ENCODE results near the gene ADGRL3.

The ADGRL3 gene

DNA sequence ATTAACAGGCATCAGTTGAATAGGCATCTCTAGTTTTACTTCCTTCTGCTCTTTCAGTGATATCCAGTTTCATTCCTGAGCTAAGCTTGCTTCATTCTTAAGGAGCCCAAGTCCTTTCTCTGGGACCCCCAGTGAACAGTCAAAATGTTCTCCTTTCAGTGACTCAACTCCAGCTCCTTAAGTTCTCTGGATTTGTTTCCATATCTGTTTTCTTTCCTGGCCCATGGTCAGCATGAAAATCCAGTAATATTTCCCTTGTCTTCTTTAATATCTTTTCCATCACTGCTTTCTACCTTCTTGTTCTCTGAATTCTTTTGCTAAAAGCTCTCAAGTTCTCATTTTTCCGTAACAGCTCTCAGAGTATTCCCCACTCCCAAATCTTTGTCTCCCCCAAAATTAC is 25.5 kb downstream of the ADGRL3 start:
- H2AK5ac ChIP-seq (ENCODE audit: low read length) = no peak overlapping the region
- no peak for DNase-seq
- no peak overlapping the region for H2BK12ac ChIP-seq (ENCODE audit: low read length)
- peaks cover 2 to 4% of the 10 kb centered on the region in 2 experiments for H3K36me3 ChIP-seq (ENCODE audit: control insufficient read depth in 1 of 2, insufficient read depth in 2 of 2, low read length in 2 of 2)
- no peaks in the 10 kb centered on the region for H3K79me1 ChIP-seq (ENCODE audit: low read length)
- H3K9me3 ChIP-seq (ENCODE audit: insufficient read depth, low read depth, low read length) = no peaks in the 10 kb centered on the region
- no peak overlapping the region for H2AFZ ChIP-seq (ENCODE audit: insufficient read depth, low read length, poor library complexity)
- H4K91ac ChIP-seq (ENCODE audit: low read depth, low read length) = no peak overlapping the region
- no peaks in the 10 kb centered on the region for H3K79me2 ChIP-seq (ENCODE audit: control insufficient read depth, insufficient read depth, low read length, poor library complexity)
- H3K18ac ChIP-seq (ENCODE audit: low read length) = no peak overlapping the region
- H3K4me3 ChIP-seq (ENCODE audit: low read depth, low read length) = no peak overlapping the region
- no peak overlapping the region for H4K12ac ChIP-seq (ENCODE audit: low read depth, low read length)
- H3K4me2 ChIP-seq (ENCODE audit: low read length) = no peak overlapping the region
- no peak overlapping the region for H4K8ac ChIP-seq (ENCODE audit: low read depth, low read length)
- no peak overlapping the region for H3K23ac ChIP-seq (ENCODE audit: low read length)
- H2BK120ac ChIP-seq (ENCODE audit: insufficient read depth, low read length, poor library complexity) = no peak overlapping the region
- H3K4me1 ChIP-seq (ENCODE audit: control insufficient read depth in 1 of 2, insufficient read depth in 2 of 2, low read length in 2 of 2) = no peaks in the 10 kb centered on the region
- no peak overlapping the region for H3K27ac ChIP-seq (ENCODE audit: low read depth, low read length)
- no CpG with 5 or more reads among the region's 1 CpG for WGBS (ENCODE audit: extremely low coverage, insufficient coverage, insufficient read length)
- H2BK5ac ChIP-seq (ENCODE audit: low read depth, low read length, poor library complexity) = no peak overlapping the region
- no peak overlapping the region for H3K9ac ChIP-seq (ENCODE audit: low read length)
- no peak overlapping the region for H3K14ac ChIP-seq (ENCODE audit: low read length)
- H3K27me3 ChIP-seq (ENCODE audit: insufficient read depth, low read length) = no peaks in the 10 kb centered on the region
- H3K4ac ChIP-seq (ENCODE audit: low read depth, low read length) = no peak overlapping the region

DNA sequence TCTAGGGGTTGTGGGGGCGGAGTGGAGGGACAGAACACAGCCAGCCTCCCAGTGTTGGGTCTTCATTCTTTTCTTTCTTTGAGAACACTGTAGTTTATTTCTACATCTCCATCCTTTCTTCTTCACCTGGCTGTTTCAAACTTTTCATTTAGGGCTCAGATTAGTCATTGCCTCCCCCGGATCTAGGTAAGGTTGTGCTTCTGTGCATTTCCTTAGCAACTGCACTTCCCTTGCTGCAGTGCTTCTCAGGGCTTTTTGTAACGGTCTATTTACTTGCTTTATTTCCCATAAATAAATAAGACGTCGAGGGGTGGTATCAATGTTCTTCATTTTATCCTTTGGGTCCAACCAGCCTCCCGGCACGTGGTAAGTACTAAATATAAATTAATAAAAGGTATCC is 31.3 kb downstream of the ADGRL3 start:
- H3K4me1 ChIP-seq (ENCODE audit: control insufficient read depth in 1 of 2, insufficient read depth in 2 of 2, low read length in 2 of 2) = no peaks in the 10 kb centered on the region
- H2BK5ac ChIP-seq (ENCODE audit: low read depth, low read length, poor library complexity) = no peak overlapping the region
- no peak overlapping the region for H4K8ac ChIP-seq (ENCODE audit: low read depth, low read length)
- H3K18ac ChIP-seq (ENCODE audit: low read length) = no peak overlapping the region
- H2AK5ac ChIP-seq (ENCODE audit: low read length) = no peak overlapping the region
- H3K36me3 ChIP-seq (ENCODE audit: control insufficient read depth in 1 of 2, insufficient read depth in 2 of 2, low read length in 2 of 2) = peaks cover 2 to 4% of the 10 kb centered on the region in 2 experiments
- H3K27me3 ChIP-seq (ENCODE audit: insufficient read depth, low read length) = no peaks in the 10 kb centered on the region
- H3K23ac ChIP-seq (ENCODE audit: low read length) = no peak overlapping the region
- no peak overlapping the region for H2BK12ac ChIP-seq (ENCODE audit: low read length)
- H3K9me3 ChIP-seq (ENCODE audit: insufficient read depth, low read depth, low read length) = no peaks in the 10 kb centered on the region
- no peak overlapping the region for H3K9ac ChIP-seq (ENCODE audit: low read length)
- no CpG with 5 or more reads among the region's 7 CpGs for WGBS (ENCODE audit: extremely low coverage, insufficient coverage, insufficient read length)
- H3K79me1 ChIP-seq (ENCODE audit: low read length) = no peaks in the 10 kb centered on the region
- no peak overlapping the region for H4K91ac ChIP-seq (ENCODE audit: low read depth, low read length)
- H3K79me2 ChIP-seq (ENCODE audit: control insufficient read depth, insufficient read depth, low read length, poor library complexity) = no peaks in the 10 kb centered on the region
- no peak overlapping the region for H3K27ac ChIP-seq (ENCODE audit: low read depth, low read length)
- H3K4ac ChIP-seq (ENCODE audit: low read depth, low read length) = no peak overlapping the region
- H4K12ac ChIP-seq (ENCODE audit: low read depth, low read length) = no peak overlapping the region
- no peak for DNase-seq
- no peak overlapping the region for H2BK120ac ChIP-seq (ENCODE audit: insufficient read depth, low read length, poor library complexity)
- H3K4me3 ChIP-seq (ENCODE audit: low read depth, low read length) = no peak overlapping the region
- H2AFZ ChIP-seq (ENCODE audit: insufficient read depth, low read length, poor library complexity) = no peak overlapping the region
- H3K14ac ChIP-seq (ENCODE audit: low read length) = no peak overlapping the region
- H3K4me2 ChIP-seq (ENCODE audit: low read length) = no peak overlapping the region

DNA sequence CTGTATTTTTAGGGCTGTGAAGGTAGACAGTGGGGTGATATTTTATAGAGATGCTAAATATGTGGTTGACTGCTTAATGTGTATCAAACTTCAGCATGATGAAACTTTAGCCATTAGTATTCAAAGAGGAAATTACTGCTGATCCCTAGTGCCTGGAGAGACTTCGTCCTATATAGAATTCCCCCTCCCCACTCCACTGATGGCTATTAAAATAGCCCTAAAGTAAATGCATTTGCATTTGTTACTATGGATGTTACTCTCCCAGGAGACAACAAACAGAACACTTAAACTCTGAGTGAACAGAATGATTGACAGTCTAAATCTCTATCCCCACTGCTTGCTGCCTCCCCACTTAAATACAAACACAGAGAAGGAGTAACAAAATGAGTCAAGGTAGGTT is 39.1 kb downstream of the ADGRL3 start:
- WGBS (ENCODE audit: extremely low coverage, insufficient coverage, insufficient read length) = no CpG with 5 or more reads among the region's 1 CpG
- no peak overlapping the region for H2AFZ ChIP-seq (ENCODE audit: insufficient read depth, low read length, poor library complexity)
- H3K9ac ChIP-seq (ENCODE audit: low read length) = no peak overlapping the region

DNA sequence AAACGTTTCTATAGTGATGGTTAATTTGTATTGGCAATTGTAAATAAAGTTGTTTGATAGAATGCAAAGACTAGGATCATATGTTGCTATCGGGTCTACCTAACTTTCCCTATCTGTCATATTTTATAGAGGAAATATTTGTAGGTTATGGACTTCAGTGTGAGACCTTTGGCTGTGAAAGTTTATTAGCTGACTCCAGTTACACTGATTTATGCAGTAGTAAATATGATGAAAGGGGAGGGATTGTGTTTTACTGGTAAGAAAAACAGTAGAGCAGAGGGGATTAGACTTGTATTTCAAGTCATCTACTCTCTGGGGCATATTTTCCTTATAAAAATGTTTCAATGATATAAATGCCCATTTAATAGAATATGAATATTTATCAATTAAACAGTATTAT is 43.8 kb downstream of the ADGRL3 start:
- Histone ChIP-seq H3K27me3 (ENCODE audit: insufficient read depth, low read length) (no peaks in the 10 kb centered on the region), H2BK5ac (ENCODE audit: low read depth, low read length, poor library complexity) (no peak overlapping the region), H3K9me3 (ENCODE audit: insufficient read depth, low read depth, low read length) (no peaks in the 10 kb centered on the region), H3K79me2 (ENCODE audit: control insufficient read depth, insufficient read depth, low read length, poor library complexity) (no peaks in the 10 kb centered on the region), H3K14ac (ENCODE audit: low read length) (no peak overlapping the region), H2AFZ (ENCODE audit: insufficient read depth, low read length, poor library complexity) (no peak overlapping the region), H3K36me3 (ENCODE audit: control insufficient read depth in 1 of 2, insufficient read depth in 2 of 2, low read length in 2 of 2) (no peaks in the 10 kb centered on the region), H3K9ac (ENCODE audit: low read length) (no peak overlapping the region), H3K4ac (ENCODE audit: low read depth, low read length) (no peak overlapping the region), H3K4me3 (ENCODE audit: low read depth, low read length) (no peak overlapping the region), H3K4me2 (ENCODE audit: low read length) (no peak overlapping the region), H3K23ac (ENCODE audit: low read length) (no peak overlapping the region), H3K79me1 (ENCODE audit: low read length) (no peaks in the 10 kb centered on the region), H3K27ac (ENCODE audit: low read depth, low read length) (no peak overlapping the region), H4K91ac (ENCODE audit: low read depth, low read length) (no peak overlapping the region), H4K8ac (ENCODE audit: low read depth, low read length) (no peak overlapping the region), H2BK120ac (ENCODE audit: insufficient read depth, low read length, poor library complexity) (no peak overlapping the region), H2AK5ac (ENCODE audit: low read length) (no peak overlapping the region), H4K12ac (ENCODE audit: low read depth, low read length) (no peak overlapping the region), H3K18ac (ENCODE audit: low read length) (no peak overlapping the region), H2BK12ac (ENCODE audit: low read length) (no peak overlapping the region), H3K4me1 (ENCODE audit: control insufficient read depth in 1 of 2, insufficient read depth in 2 of 2, low read length in 2 of 2) (no peaks in the 10 kb centered on the region)
- WGBS (ENCODE audit: extremely low coverage, insufficient coverage, insufficient read length) = no CpG with 5 or more reads among the region's 2 CpGs
- no peak for DNase-seq

More for the DNA sequence above, 39.1 kb downstream of the ADGRL3 start:
- Histone ChIP-seq H3K4ac (ENCODE audit: low read depth, low read length) (no peak overlapping the region), H4K8ac (ENCODE audit: low read depth, low read length) (no peak overlapping the region), H3K79me1 (ENCODE audit: low read length) (no peaks in the 10 kb centered on the region), H3K4me1 (ENCODE audit: control insufficient read depth in 1 of 2, insufficient read depth in 2 of 2, low read length in 2 of 2) (no peaks in the 10 kb centered on the region), H4K91ac (ENCODE audit: low read depth, low read length) (no peak overlapping the region), H2AK5ac (ENCODE audit: low read length) (no peak overlapping the region), H3K18ac (ENCODE audit: low read length) (no peak overlapping the region), H3K4me3 (ENCODE audit: low read depth, low read length) (no peak overlapping the region), H3K79me2 (ENCODE audit: control insufficient read depth, insufficient read depth, low read length, poor library complexity) (no peaks in the 10 kb centered on the region), H3K23ac (ENCODE audit: low read length) (no peak overlapping the region), H2BK5ac (ENCODE audit: low read depth, low read length, poor library complexity) (no peak overlapping the region), H3K27me3 (ENCODE audit: insufficient read depth, low read length) (no peaks in the 10 kb centered on the region), H3K36me3 (ENCODE audit: control insufficient read depth in 1 of 2, insufficient read depth in 2 of 2, low read length in 2 of 2) (no peaks in the 10 kb centered on the region), H3K14ac (ENCODE audit: low read length) (no peak overlapping the region), H2BK12ac (ENCODE audit: low read length) (no peak overlapping the region), H3K9me3 (ENCODE audit: insufficient read depth, low read depth, low read length) (no peaks in the 10 kb centered on the region), H2BK120ac (ENCODE audit: insufficient read depth, low read length, poor library complexity) (no peak overlapping the region), H3K27ac (ENCODE audit: low read depth, low read length) (no peak overlapping the region), H3K4me2 (ENCODE audit: low read length) (no peak overlapping the region), H4K12ac (ENCODE audit: low read depth, low read length) (no peak overlapping the region)
- DNase-seq = no peak

Measured in trophoblast cell (in vitro differentiated cells and primary cell).